SK-N-SH treated with all-trans-retinoic acid at 6 μM for 48 hours (cell line): Measurements from ENCODE around the gene FTCDNL1.

ENCODE experiments used
- ATAC-seq: fragments of 200-7000 bp; cut with Tn5 transposase; 3 replicates; pipeline ENCODE4 v1.9.1; 2020; ENCODE audit warnings: mild to moderate bottlenecking, moderate library complexity
- ARNTL ChIP-seq: fragments of 450-650 bp; formaldehyde crosslinking; IDR thresholded peaks from 2 replicates; pipeline ENCODE4 v1.5.0; 2020; ENCODE audit warnings: low read depth, mild to moderate bottlenecking, moderate library complexity, borderline replicate concordance
- BACH2 ChIP-seq: fragments of 250-450 bp; sonication (Bioruptor Pico); IDR thresholded peaks from 2 replicates; pipeline ENCODE4 v1.9.0; 2021; ENCODE audit warnings: mild to moderate bottlenecking, borderline replicate concordance
- CREB5 ChIP-seq: fragments of 250-450 bp; sonication (Bioruptor Pico); IDR thresholded peaks from 2 replicates; pipeline ENCODE4 v1.5.1; 2020; ENCODE audit warnings: low read depth, mild to moderate bottlenecking, moderate library complexity
- CSDC2 ChIP-seq: fragments of 250-450 bp; sonication (Bioruptor Pico); IDR thresholded peaks from 2 replicates; pipeline ENCODE4 v1.5.0; 2020; ENCODE audit warnings: mild to moderate bottlenecking, moderate library complexity
- ESRRG ChIP-seq: fragments of 250-450 bp; sonication (Bioruptor Pico); IDR thresholded peaks from 2 replicates; pipeline ENCODE4 v1.6.1; 2021; ENCODE audit warnings: mild to moderate bottlenecking
- ISL1 ChIP-seq: fragments of 250-450 bp; sonication (Bioruptor Pico); IDR thresholded peaks from 2 replicates; pipeline ENCODE4 v2.1.2; 2022; ENCODE audit warnings: mild to moderate bottlenecking, moderate library complexity
- OSR1 ChIP-seq: fragments of 250-450 bp; sonication (Bioruptor Pico); IDR thresholded peaks from 2 replicates; pipeline ENCODE4 v1.8.0; 2022; ENCODE audit warnings: moderate library complexity, mild to moderate bottlenecking, inconsistent platforms
- PATZ1 ChIP-seq: fragments of 250-450 bp; sonication (Bioruptor Pico); IDR thresholded peaks from 2 replicates; pipeline ENCODE4 v1.8.0; 2020; ENCODE audit warnings: mild to moderate bottlenecking, moderate library complexity, borderline replicate concordance
- PPARA ChIP-seq: fragments of 250-450 bp; sonication (Bioruptor Pico); IDR thresholded peaks from 2 replicates; pipeline ENCODE4 v1.5.0; 2020; ENCODE audit warnings: mild to moderate bottlenecking, borderline replicate concordance
- RARB ChIP-seq: fragments of 250-450 bp; sonication (Bioruptor Pico); IDR thresholded peaks from 2 replicates; pipeline ENCODE4 v1.8.0; 2021; ENCODE audit warnings: mild to moderate bottlenecking, moderate library complexity
- SNAI2 ChIP-seq: fragments of 250-450 bp; sonication (Bioruptor Pico); IDR thresholded peaks from 2 replicates; pipeline ENCODE4 v1.5.0; 2020; ENCODE audit warnings: mild to moderate bottlenecking, moderate library complexity
- TCF4 ChIP-seq: fragments of 250-450 bp; sonication (Bioruptor Pico); IDR thresholded peaks from 2 replicates; pipeline ENCODE4 v1.8.0; 2021; ENCODE audit warnings: mild to moderate bottlenecking, moderate library complexity, borderline replicate concordance
- TOX ChIP-seq: fragments of 250-450 bp; sonication (Bioruptor Pico); IDR thresholded peaks from 2 replicates; pipeline ENCODE4 v1.8.0; 2021; ENCODE audit warnings: mild to moderate bottlenecking, moderate library complexity, borderline replicate concordance
- ZC3H10 ChIP-seq: fragments of 250-450 bp; sonication (Bioruptor Pico); IDR thresholded peaks from 2 replicates; pipeline ENCODE4 v1.5.1; 2021; ENCODE audit warnings: mild to moderate bottlenecking, moderate library complexity
- ZFP3 ChIP-seq: fragments of 250-450 bp; sonication (Bioruptor Pico); IDR thresholded peaks from 2 replicates; pipeline ENCODE4 v1.5.0; 2020; ENCODE audit warnings: mild to moderate bottlenecking, moderate library complexity
- ZFP30 ChIP-seq: fragments of 450-650 bp; formaldehyde crosslinking; IDR thresholded peaks from 2 replicates; pipeline ENCODE4 v1.5.0; 2022; ENCODE audit warnings: mild to moderate bottlenecking, moderate library complexity
- ZNF565 ChIP-seq: fragments of 450-650 bp; formaldehyde crosslinking; conservative IDR thresholded peaks from 2 replicates; pipeline ENCODE4 v1.5.0; 2020; ENCODE audit warnings: low read depth, mild to moderate bottlenecking, moderate library complexity
- ZNF70 ChIP-seq: fragments of 450-650 bp; formaldehyde crosslinking; IDR thresholded peaks from 2 replicates; pipeline ENCODE4 v1.5.0; 2020; ENCODE audit warnings: mild to moderate bottlenecking, moderate library complexity
- ZNF8 ChIP-seq: fragments of 450-650 bp; formaldehyde crosslinking; IDR thresholded peaks from 2 replicates; pipeline ENCODE4 v1.5.0; 2020; ENCODE audit warnings: mild to moderate bottlenecking, moderate library complexity
- TF ChIP-seq, protein P1 (sequence below): fragments of 250-450 bp; sonication (Bioruptor Pico); IDR thresholded peaks from 2 replicates; pipeline ENCODE4 v1.8.0; 2021; ENCODE audit warnings: low read depth, mild to moderate bottlenecking, moderate library complexity, borderline replicate concordance
- TF ChIP-seq, protein P2 (sequence below): fragments of 250-450 bp; sonication (Bioruptor Pico); IDR thresholded peaks from 2 replicates; pipeline ENCODE4 v1.5.0; 2020; ENCODE audit warnings: mild to moderate bottlenecking, moderate library complexity

FTCDNL1 gene

DNA sequence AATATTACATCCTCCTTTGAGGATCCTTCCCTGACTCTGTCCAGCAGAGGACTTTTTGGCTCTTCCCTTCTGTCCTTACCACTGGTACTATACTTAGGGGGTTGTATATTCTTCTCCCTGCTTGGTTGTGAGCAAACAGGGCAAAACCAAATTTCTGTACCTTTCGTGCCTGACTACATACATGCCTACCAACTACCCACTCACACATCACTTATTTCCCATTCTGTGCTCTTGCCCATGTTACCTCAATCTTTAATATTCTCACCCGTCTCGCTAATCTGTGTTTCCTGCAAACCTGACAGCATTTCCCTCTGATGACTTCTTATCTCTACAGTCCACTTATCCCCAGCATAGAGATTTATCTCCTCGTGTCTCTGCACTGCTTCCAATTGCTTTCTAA, 58.6 kb downstream of the FTCDNL1 start:
- TF ChIP-seq TOX (no peak), OSR1 (CRISPR knock-in tag) (no peak), ZNF565 (CRISPR knock-in tag) (no peak), BACH2 (CRISPR knock-in tag) (no peak), PATZ1 (CRISPR knock-in tag) (no peak), PPARA (no peak), RARB (no peak), ZC3H10 (CRISPR knock-in tag) (no peak), SNAI2 (CRISPR knock-in tag) (no peak), ZFP3 (no peak), ZFP30 (CRISPR knock-in tag) (no peak), TCF4 (CRISPR knock-in tag) (no peak), ZNF8 (CRISPR knock-in tag) (no peak), ESRRG (CRISPR knock-in tag) (no peak), ZNF70 (CRISPR knock-in tag) (no peak)
- TF ChIP-seq, protein P1, sequence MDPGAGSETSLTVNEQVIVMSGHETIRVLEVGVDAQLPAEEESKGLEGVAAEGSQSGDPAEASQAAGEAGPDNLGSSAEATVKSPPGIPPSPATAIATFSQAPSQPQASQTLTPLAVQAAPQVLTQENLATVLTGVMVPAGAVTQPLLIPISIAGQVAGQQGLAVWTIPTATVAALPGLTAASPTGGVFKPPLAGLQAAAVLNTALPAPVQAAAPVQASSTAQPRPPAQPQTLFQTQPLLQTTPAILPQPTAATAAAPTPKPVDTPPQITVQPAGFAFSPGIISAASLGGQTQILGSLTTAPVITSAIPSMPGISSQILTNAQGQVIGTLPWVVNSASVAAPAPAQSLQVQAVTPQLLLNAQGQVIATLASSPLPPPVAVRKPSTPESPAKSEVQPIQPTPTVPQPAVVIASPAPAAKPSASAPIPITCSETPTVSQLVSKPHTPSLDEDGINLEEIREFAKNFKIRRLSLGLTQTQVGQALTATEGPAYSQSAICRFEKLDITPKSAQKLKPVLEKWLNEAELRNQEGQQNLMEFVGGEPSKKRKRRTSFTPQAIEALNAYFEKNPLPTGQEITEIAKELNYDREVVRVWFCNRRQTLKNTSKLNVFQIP (CRISPR knock-in tag) = no peak
- TF ChIP-seq, protein P2, sequence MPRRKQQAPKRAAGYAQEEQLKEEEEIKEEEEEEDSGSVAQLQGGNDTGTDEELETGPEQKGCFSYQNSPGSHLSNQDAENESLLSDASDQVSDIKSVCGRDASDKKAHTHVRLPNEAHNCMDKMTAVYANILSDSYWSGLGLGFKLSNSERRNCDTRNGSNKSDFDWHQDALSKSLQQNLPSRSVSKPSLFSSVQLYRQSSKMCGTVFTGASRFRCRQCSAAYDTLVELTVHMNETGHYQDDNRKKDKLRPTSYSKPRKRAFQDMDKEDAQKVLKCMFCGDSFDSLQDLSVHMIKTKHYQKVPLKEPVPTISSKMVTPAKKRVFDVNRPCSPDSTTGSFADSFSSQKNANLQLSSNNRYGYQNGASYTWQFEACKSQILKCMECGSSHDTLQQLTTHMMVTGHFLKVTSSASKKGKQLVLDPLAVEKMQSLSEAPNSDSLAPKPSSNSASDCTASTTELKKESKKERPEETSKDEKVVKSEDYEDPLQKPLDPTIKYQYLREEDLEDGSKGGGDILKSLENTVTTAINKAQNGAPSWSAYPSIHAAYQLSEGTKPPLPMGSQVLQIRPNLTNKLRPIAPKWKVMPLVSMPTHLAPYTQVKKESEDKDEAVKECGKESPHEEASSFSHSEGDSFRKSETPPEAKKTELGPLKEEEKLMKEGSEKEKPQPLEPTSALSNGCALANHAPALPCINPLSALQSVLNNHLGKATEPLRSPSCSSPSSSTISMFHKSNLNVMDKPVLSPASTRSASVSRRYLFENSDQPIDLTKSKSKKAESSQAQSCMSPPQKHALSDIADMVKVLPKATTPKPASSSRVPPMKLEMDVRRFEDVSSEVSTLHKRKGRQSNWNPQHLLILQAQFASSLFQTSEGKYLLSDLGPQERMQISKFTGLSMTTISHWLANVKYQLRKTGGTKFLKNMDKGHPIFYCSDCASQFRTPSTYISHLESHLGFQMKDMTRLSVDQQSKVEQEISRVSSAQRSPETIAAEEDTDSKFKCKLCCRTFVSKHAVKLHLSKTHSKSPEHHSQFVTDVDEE (CRISPR knock-in tag) = no peak
- ATAC-seq = no peak

DNA sequence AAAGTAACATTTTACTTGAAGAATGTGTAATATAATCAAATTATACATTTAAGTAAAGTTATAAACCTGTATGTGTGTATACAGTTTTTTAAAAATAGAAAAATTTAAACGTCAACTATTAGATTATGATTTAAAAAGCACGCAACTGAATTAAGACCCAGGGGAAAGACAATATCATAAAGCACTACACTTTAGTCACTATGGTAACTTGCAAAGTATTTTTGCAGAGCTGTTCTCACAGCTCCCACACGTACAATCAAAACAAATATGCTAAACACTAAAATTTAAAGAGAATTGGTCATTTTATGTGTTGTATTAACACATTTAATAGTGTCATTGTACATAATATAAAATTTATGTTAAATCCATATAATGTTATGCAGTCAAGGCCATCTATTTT, 59.7 kb downstream of the FTCDNL1 start:
- no peak for ATAC-seq
- TF ChIP-seq ZNF70 (CRISPR knock-in tag) (no peak), BACH2 (CRISPR knock-in tag) (no peak)

GRCh38 chr2:199784512-199784911, 66.5 kb downstream of the FTCDNL1 start:
- ATAC-seq = no peak
- TF ChIP-seq ZNF565 (CRISPR knock-in tag) (no peak), CSDC2 (CRISPR knock-in tag) (no peak), PATZ1 (CRISPR knock-in tag) (no peak), SNAI2 (CRISPR knock-in tag) (no peak), ZFP30 (CRISPR knock-in tag) (no peak), BACH2 (CRISPR knock-in tag) (no peak), CREB5 (CRISPR knock-in tag) (no peak), ARNTL (CRISPR knock-in tag) (no peak), TOX (no peak), RARB (no peak), PPARA (no peak), TCF4 (CRISPR knock-in tag) (no peak), ZNF8 (CRISPR knock-in tag) (no peak), ISL1 (no peak)
- TF ChIP-seq, all 23 proteins: peak for 0
